ENCODE measurements around the gene SYT2.

The SYT2 gene

GRCh38 chr1:202682477-202682876, 27.8 kb downstream of the SYT2 start:
- Histone ChIP-seq H3K27ac (replicated peaks) (no peak overlapping the region), H3K4me3 (replicated peaks; ENCODE audit: insufficient read depth, low read length) (no peak overlapping the region), H3K27me3 (ENCODE audit: insufficient read depth, poor library complexity, severe bottlenecking) (peaks cover 4% of the 10 kb centered on the region)
- no peak for DNase-seq (ENCODE audit: low read depth in 1 of 2, low spot score in 1 of 2)
- TF ChIP-seq CTCF (IDR thresholded peaks at IDR 0.05; ENCODE audit: insufficient read depth, low read length) = no peak

- H3K27me3 ChIP-seq (ENCODE audit: insufficient read depth, poor library complexity, severe bottlenecking) = peaks cover 2% of the 10 kb centered on the region
- DNase-seq (ENCODE audit: low read depth in 1 of 2, low spot score in 1 of 2) = no peak
These were observed 28.4 kb downstream of the SYT2 start for GRCh38 chr1:202681736-202682420.

GRCh38 chr1:202680586-202681352, 29.5 kb downstream of the SYT2 start:
- TF ChIP-seq REST (IDR thresholded peaks at IDR 0.05; ENCODE audit: insufficient replicate concordance, low read depth) (peak; percentile 84), CTCF (IDR thresholded peaks at IDR 0.05; ENCODE audit: insufficient read depth, low read length) (no peak)
- Histone ChIP-seq H3K27me3 (ENCODE audit: insufficient read depth, poor library complexity, severe bottlenecking) (peaks cover 2% of the 10 kb centered on the region), H3K27ac (replicated peaks) (no peak overlapping the region), H3K4me3 (replicated peaks; ENCODE audit: insufficient read depth, low read length) (no peak overlapping the region)
- DNase-seq (ENCODE audit: low read depth in 1 of 2, low spot score in 1 of 2) = no peak

More at GRCh38 chr1:202681736-202682420, 28.4 kb downstream of the SYT2 start:
- no peak overlapping the region for H3K27ac ChIP-seq (replicated peaks)
- H3K4me3 ChIP-seq (replicated peaks; ENCODE audit: insufficient read depth, low read length) = no peak overlapping the region
- TF ChIP-seq REST (IDR thresholded peaks at IDR 0.05; ENCODE audit: insufficient replicate concordance, low read depth) = no peak
- TF ChIP-seq SPI1 (IDR thresholded peaks at IDR 0.05; ENCODE audit: borderline replicate concordance, low read depth) = no peak
- TF ChIP-seq CTCF (IDR thresholded peaks at IDR 0.05; ENCODE audit: insufficient read depth, low read length) = no peak
- no peak for TF ChIP-seq GABPA (IDR thresholded peaks at IDR 0.05; ENCODE audit: low read depth)
- no peak for TF ChIP-seq POLR2AphosphoS5 (IDR thresholded peaks at IDR 0.05; ENCODE audit: low read depth)
